Caco-2 (cell line): Measurements from ENCODE around the gene SLC35D2. TPM values are rescaled to one million over a fixed set of nuclear protein-coding genes. Genes with fewer than 3 reads are reported as not detected.

Experiments used
- Bru-seq: library from RNA; stranded (reverse); fragments of 400-500 nt; gene quantifications from one replicate; lab custom pipeline; 2021; lab: Mats Ljungman, UMichigan
- BruChase-seq, 2 experiments: library from RNA; stranded (reverse); fragments of 400-500 nt; gene quantifications; one replicate each; lab custom pipeline; 2021; lab: Mats Ljungman, UMichigan
- BruUV-seq: library from RNA; stranded (reverse); fragments of 400-500 nt; replicated peaks from 2 replicates; lab custom pipeline; 2021; lab: Mats Ljungman, UMichigan
- CTCF ChIA-PET: fragments of 300-600 bp; sonication (Branson Sonifier 250); formaldehyde crosslinking; loops from one replicate; lab custom pipeline; 2022; ENCODE audit warnings: antibody characterized with exemption; lab: Charles Lee
- POLR2A ChIA-PET: fragments of 300-600 bp; sonication (Branson Sonifier 250); formaldehyde crosslinking; loops from one replicate; lab custom pipeline; 2022; ENCODE audit warnings: antibody characterized with exemption; lab: Charles Lee
- DNase-seq, 2 experiments: peaks; one replicate each; pipeline versions ENCODE4 v3.0.0 to v3.0.0-alpha.2; 2020 to 2022
- H3K27me3 ChIP-seq: replicated peaks from 2 replicates; pipeline ENCODE4 v1.6.0; 2011; ENCODE audit warnings: low read length; ENCODE audit not compliant: control insufficient read depth, insufficient read depth
- H3K36me3 ChIP-seq: 2 replicates; pipeline ENCODE4 v1.5.1; 2011; ENCODE audit warnings: low read length; ENCODE audit not compliant: control insufficient read depth, insufficient read depth
- H3K4me1 ChIP-seq: fragments of 250-450 bp; sonication (Bioruptor Pico); 2 replicates; pipeline ENCODE4 v1.5.1; 2020; ENCODE audit warnings: mild to moderate bottlenecking
- H3K4me3 ChIP-seq: 2 replicates; pipeline ENCODE4 v1.5.1; 2011; ENCODE audit warnings: low read depth, mild to moderate bottlenecking, control low read depth, low read length
- H3K9me3 ChIP-seq: fragments of 250-450 bp; sonication (Bioruptor Pico); 2 replicates; pipeline ENCODE4 v1.5.1; 2020; ENCODE audit warnings: mild to moderate bottlenecking, moderate library complexity
- H3K27ac Mint-ChIP-seq: one replicate; pipeline ENCODE4 v1.8.0; 2022; ENCODE audit warnings: mixed read lengths; ENCODE audit not compliant: unreplicated experiment
- H3K27me3 Mint-ChIP-seq: one replicate; pipeline ENCODE4 v1.8.0; 2022; ENCODE audit warnings: mixed read lengths; ENCODE audit not compliant: insufficient read depth, unreplicated experiment
- H3K36me3 Mint-ChIP-seq: one replicate; pipeline ENCODE4 v1.8.0; 2022; ENCODE audit warnings: mild to moderate bottlenecking, mixed read lengths; ENCODE audit not compliant: insufficient read depth, unreplicated experiment
- H3K4me1 Mint-ChIP-seq: one replicate; pipeline ENCODE4 v1.8.0; 2022; ENCODE audit warnings: low read depth, mixed read lengths; ENCODE audit not compliant: unreplicated experiment
- H3K4me3 Mint-ChIP-seq: one replicate; pipeline ENCODE4 v1.8.0; 2022; ENCODE audit warnings: mild to moderate bottlenecking, moderate library complexity, mixed read lengths; ENCODE audit not compliant: unreplicated experiment
- H3K9me3 Mint-ChIP-seq: one replicate; pipeline ENCODE4 v1.8.0; 2022; ENCODE audit warnings: mixed read lengths; ENCODE audit not compliant: unreplicated experiment
- CTCF ChIP-seq, 2 experiments: fragments of 200-600 bp in 1 of 2; IDR thresholded peaks; 1 replicate in 1 of 2; 2 replicates in 1 of 2; pipeline versions ENCODE4 v1.5.1 to v1.8.0; 2011 to 2022; ENCODE audit warnings: antibody characterized with exemption in 1 of 2, control low read depth in 1 of 2, inconsistent platforms in 1 of 2, low read depth in 1 of 2, low read length in 1 of 2, mild to moderate bottlenecking in 1 of 2, moderate library complexity in 1 of 2; ENCODE audit not compliant: insufficient read depth in 1 of 2, severe bottlenecking in 1 of 2, unreplicated experiment in 1 of 2
- intact Hi-C: fragments of 100-400 bp; cut with micrococcal nuclease; formaldehyde crosslinking; loops from one replicate; pipeline ENCODE4 v1.10.0; 2022; ENCODE audit not compliant: unreplicated experiment
- long read RNA-seq: library from polyadenylated mRNA; stranded (forward); transcript quantifications from one replicate; pipeline ENCODE4 v2.0.0, GENCODE V29; 2022
- total RNA-seq: library from RNA; stranded (reverse); gene quantifications from 2 replicates; pipeline ENCODE4 v1.2.3, GENCODE V29; 2022

The SLC35D2 gene
- 77.5 and 81.0 TPM in 2 replicates for total RNA-seq
- Bru-seq, nascent RNA = percentile 75 among the genes with signal in this experiment
- percentile 75 among the genes with signal in this experiment for BruChase-seq, experiment 1, labeled RNA remaining after a 2-hour chase
- BruChase-seq, experiment 2, labeled RNA remaining after a 6-hour chase = percentile 80 among the genes with signal in this experiment
- long read RNA-seq, transcript SLC35D2-201 (12 exons, 1,626 nt) = major isoform, 131 of 199 reads
- long read RNA-seq, partial matches to known transcripts = 12 of 199 reads
- long read RNA-seq, other reads (novel, unspliced or antisense) = 54 of 199 reads

- peak; percentile 84 to 88 for DNase-seq
- no TSS peak for BruUV-seq
- H3K9me3 Mint-ChIP-seq = no peaks in the 10 kb centered on the region
- peaks cover 42% of the 10 kb centered on the region for H3K4me1 ChIP-seq
- peak within 1 kb of the TSS; percentile 71 for H3K4me3 ChIP-seq
- intact Hi-C loops = loop anchor here (10.0 kb wide), 1 partner anchor 59 kb away; no protein-coding TSS in a partner anchor
- H3K4me3 Mint-ChIP-seq = peak within 1 kb of the TSS; percentile 87
- peaks cover 36% of the 10 kb centered on the region for H3K4me1 Mint-ChIP-seq
- H3K27ac Mint-ChIP-seq = peak within 1 kb of the TSS; percentile 79
- CTCF ChIA-PET = no interaction called here
- H3K27me3 ChIP-seq = no peaks in the 10 kb centered on the region
- H3K36me3 Mint-ChIP-seq = peaks cover 62% of the 10 kb centered on the region
- H3K27me3 Mint-ChIP-seq = no peaks in the 10 kb centered on the region
- POLR2A ChIA-PET = interaction anchor here (0.7 kb wide), 1 partner anchor 1657 kb away, joined by 5 read pairs; no protein-coding TSS in a partner anchor
- no peaks in the 10 kb centered on the region for H3K9me3 ChIP-seq
- H3K36me3 ChIP-seq = 0 out of 2 replicates have a peak, but pooled peaks cover 1% of the 10 kb centered on the region
- no peak for TF ChIP-seq CTCF (IDR thresholded peaks at IDR 0.05; ENCODE audit: insufficient read depth in 1 of 2, low read depth in 1 of 2, low read length in 1 of 2, severe bottlenecking in 1 of 2, unreplicated experiment in 1 of 2)
Observed at GRCh38 chr9:96383165-96383942, at the start of gene SLC35D2. SLC35D2 (minus strand) TSS chr9:96383711; CDS start chr9:96383634, 77 bp downstream.

- H3K36me3 Mint-ChIP-seq = no peaks in the 10 kb centered on the region
- no peaks in the 10 kb centered on the region for H3K36me3 ChIP-seq
- ChIA-PET POLR2A (no interaction called here), CTCF (no interaction called here)
- H3K4me3 ChIP-seq = no peak overlapping the region
- DNase-seq = no peak
- no peaks in the 10 kb centered on the region for H3K27me3 Mint-ChIP-seq
- no peak overlapping the region for H3K27ac Mint-ChIP-seq
- H3K4me1 ChIP-seq = no peaks in the 10 kb centered on the region
- peaks cover under 1% of the 10 kb centered on the region for H3K4me1 Mint-ChIP-seq
- H3K4me3 Mint-ChIP-seq = no peak overlapping the region
- H3K9me3 ChIP-seq = no peaks in the 10 kb centered on the region
- intact Hi-C loops = no loop called here
- peaks cover 16% of the 10 kb centered on the region for H3K9me3 Mint-ChIP-seq
- no TSS peak for BruUV-seq
- H3K27me3 ChIP-seq = no peaks in the 10 kb centered on the region
- TF ChIP-seq CTCF (IDR thresholded peaks at IDR 0.05; ENCODE audit: insufficient read depth in 1 of 2, low read depth in 1 of 2, low read length in 1 of 2, severe bottlenecking in 1 of 2, unreplicated experiment in 1 of 2) = no peak
Observed at GRCh38 chr9:96430377-96430776, 46.9 kb upstream of the SLC35D2 start.

- no peak overlapping the region for H3K4me3 Mint-ChIP-seq
- no peaks in the 10 kb centered on the region for H3K36me3 ChIP-seq
- no TSS peak for BruUV-seq
- H3K9me3 ChIP-seq = no peaks in the 10 kb centered on the region
- no peak overlapping the region for H3K4me3 ChIP-seq
- DNase-seq = no peak
- H3K27me3 ChIP-seq = no peaks in the 10 kb centered on the region
- H3K36me3 Mint-ChIP-seq = no peaks in the 10 kb centered on the region
- no peak for TF ChIP-seq CTCF (IDR thresholded peaks at IDR 0.05; ENCODE audit: insufficient read depth in 1 of 2, low read depth in 1 of 2, low read length in 1 of 2, severe bottlenecking in 1 of 2, unreplicated experiment in 1 of 2)
- H3K4me1 ChIP-seq = no peaks in the 10 kb centered on the region
- H3K27ac Mint-ChIP-seq = no peak overlapping the region
- ChIA-PET CTCF (interaction anchor here (0.5 kb wide), 1 partner anchor 1625 kb away, joined by 3 read pairs; no protein-coding TSS in a partner anchor), POLR2A (no interaction called here)
- no peaks in the 10 kb centered on the region for H3K4me1 Mint-ChIP-seq
- peaks cover 10% of the 10 kb centered on the region for H3K9me3 Mint-ChIP-seq
- intact Hi-C loops = no loop called here
- H3K27me3 Mint-ChIP-seq = no peaks in the 10 kb centered on the region
Observed at GRCh38 chr9:96429732-96430131, 46.2 kb upstream of the SLC35D2 start.
